GM12878 (cell line): ENCODE results near the gene NNAT.

ENCODE experiments used
- CREB1 ChIP-seq: IDR thresholded peaks from 2 replicates; pipeline ENCODE4 v1.6.1; 2012; ENCODE audit warnings: low read depth, mild to moderate bottlenecking, inconsistent platforms
- CTCF ChIP-seq, 3 experiments: IDR thresholded peaks in 2 of 3; conservative IDR thresholded peaks in 1 of 3; 2 replicates each; pipeline ENCODE4 v1.5.1; 2011; ENCODE audit warnings: low read depth in 3 of 3, low read length in 3 of 3, mild to moderate bottlenecking in 3 of 3, control low read depth in 2 of 3, moderate library complexity in 2 of 3, inconsistent platforms in 1 of 3, mixed read lengths in 1 of 3; ENCODE audit not compliant: control insufficient read depth in 2 of 3, insufficient read depth in 1 of 3; ENCODE audit errors: extremely low read depth in 1 of 3
- EGR1 ChIP-seq, 2 experiments: IDR thresholded peaks; 1 replicate in 1 of 2; 2 replicates in 1 of 2; pipeline ENCODE4 v1.6.1; 2011 to 2012; ENCODE audit warnings: low read depth in 2 of 2, low read length in 2 of 2, borderline replicate concordance in 1 of 2, mild to moderate bottlenecking in 1 of 2, moderate library complexity in 1 of 2
- NBN ChIP-seq: fragments of 450-650 bp; IDR thresholded peaks from 2 replicates; pipeline ENCODE4 v1.6.1; 2016
- NRF1 ChIP-seq: conservative IDR thresholded peaks from 2 replicates; pipeline ENCODE4 v1.6.1; 2011; ENCODE audit warnings: mild to moderate bottlenecking, low read depth, low read length, improper control_type of control experiment
- POLR2A ChIP-seq: IDR thresholded peaks from 2 replicates; pipeline ENCODE4 v1.6.1; 2011; ENCODE audit warnings: low read depth, mild to moderate bottlenecking, low read length
- POLR2AphosphoS5 ChIP-seq: IDR thresholded peaks from 2 replicates; pipeline ENCODE4 v1.6.1; 2011; ENCODE audit warnings: mild to moderate bottlenecking, low read length, inconsistent platforms
- PRDM15 ChIP-seq: fragments of 450-650 bp; formaldehyde crosslinking; IDR thresholded peaks from 2 replicates; pipeline ENCODE4 v1.4.0; 2020; ENCODE audit warnings: mild to moderate bottlenecking, moderate library complexity
- SPI1 ChIP-seq: IDR thresholded peaks from 2 replicates; pipeline ENCODE4 v1.6.1; 2011; ENCODE audit warnings: low read depth, mild to moderate bottlenecking, low read length, moderate library complexity, borderline replicate concordance; ENCODE audit not compliant: insufficient read depth
- ZNF24 ChIP-seq: fragments of 450-650 bp; IDR thresholded peaks from 2 replicates; pipeline ENCODE4 v1.6.1; 2017; ENCODE audit warnings: antibody characterized with exemption, mild to moderate bottlenecking

GRCh38 chr20:37560629-37561028 is 39.6 kb downstream of the NNAT start:
- TF ChIP-seq NRF1: no peak
- no peak for TF ChIP-seq CTCF (IDR thresholded peaks at IDR 0.05 in 2 of 3, conservative IDR thresholded peaks at IDR 0.05 in 1 of 3; ENCODE audit: control insufficient read depth in 2 of 3, extremely low read depth in 1 of 3, insufficient read depth in 1 of 3, low read depth in 3 of 3, low read length in 3 of 3)
- no peak for TF ChIP-seq EGR1 (IDR thresholded peaks at IDR 0.05; ENCODE audit: borderline replicate concordance in 1 of 2, low read depth in 2 of 2, low read length in 2 of 2)
- no peak for TF ChIP-seq POLR2AphosphoS5
- no peak for TF ChIP-seq POLR2A
- no peak for TF ChIP-seq PRDM15
- no peak for TF ChIP-seq SPI1
- TF ChIP-seq NBN: no peak
- no peak for TF ChIP-seq ZNF24
- TF ChIP-seq CREB1: no peak
